Nephron progenitor cell (in vitro differentiated cells): ENCODE data around the gene TMUB1.

Experiments used
- DNase-seq: peaks from one replicate; pipeline ENCODE4 v3.0.0; 2021
- H3K27ac Mint-ChIP-seq: 2 replicates; pipeline ENCODE4 v1.8.0; 2021; ENCODE audit warnings: mild to moderate bottlenecking, moderate library complexity, mixed read lengths
- H3K27me3 Mint-ChIP-seq: 2 replicates; pipeline ENCODE4 v1.8.0; 2021; ENCODE audit warnings: mild to moderate bottlenecking, low read depth, mixed read lengths; ENCODE audit not compliant: poor library complexity
- H3K36me3 Mint-ChIP-seq: 2 replicates; pipeline ENCODE4 v1.8.0; 2021; ENCODE audit warnings: low read depth, mixed read lengths
- H3K4me1 Mint-ChIP-seq: 2 replicates; pipeline ENCODE4 v1.8.0; 2021; ENCODE audit warnings: mixed read lengths
- H3K4me3 Mint-ChIP-seq: 2 replicates; pipeline ENCODE4 v1.8.0; 2021; ENCODE audit warnings: mild to moderate bottlenecking, moderate library complexity, mixed read lengths
- H3K9me3 Mint-ChIP-seq: 2 replicates; pipeline ENCODE4 v1.8.0; 2021; ENCODE audit warnings: mild to moderate bottlenecking, moderate library complexity, mixed read lengths
- CTCF ChIP-seq: fragments of 200-600 bp; sonication (generic); IDR thresholded peaks from 2 replicates; pipeline ENCODE4 v1.5.0; 2021; ENCODE audit warnings: antibody characterized with exemption

TMUB1 gene

GRCh38 chr7:151083071-151083823 lies at the start of gene TMUB1:
Gene TMUB1 (minus strand): TSS chr7:151083493. CDS start chr7:151082563, 930 bp downstream.
- no peaks in the 10 kb centered on the region for H3K9me3 Mint-ChIP-seq
- H3K36me3 Mint-ChIP-seq = no peaks in the 10 kb centered on the region
- peak within 1 kb of the TSS; percentile 89 for H3K4me3 Mint-ChIP-seq
- TF ChIP-seq CTCF = no peak
- peaks cover 54% of the 10 kb centered on the region for H3K4me1 Mint-ChIP-seq
- H3K27me3 Mint-ChIP-seq = peaks cover 3% of the 10 kb centered on the region
- H3K27ac Mint-ChIP-seq = no peak within 1 kb of the TSS
- DNase-seq = peak; percentile 80

GRCh38 chr7:151132461-151133205 lies 49.3 kb upstream of the TMUB1 start:
- Mint-ChIP-seq H3K27ac (peak overlapping the region; percentile 57), H3K36me3 (peaks cover 70% of the 10 kb centered on the region), H3K9me3 (no peaks in the 10 kb centered on the region), H3K4me3 (no peak overlapping the region), H3K27me3 (peaks cover 49% of the 10 kb centered on the region), H3K4me1 (peaks cover 46% of the 10 kb centered on the region)
- no peak for DNase-seq
- TF ChIP-seq CTCF = no peak

- Mint-ChIP-seq H3K27ac (no peak overlapping the region), H3K9me3 (no peaks in the 10 kb centered on the region), H3K4me3 (peak overlapping the region; percentile 47), H3K27me3 (peaks cover 49% of the 10 kb centered on the region), H3K36me3 (peaks cover 73% of the 10 kb centered on the region), H3K4me1 (peaks cover 46% of the 10 kb centered on the region)
- TF ChIP-seq CTCF = no peak
- DNase-seq = no peak
These were observed 48.5 kb upstream of the TMUB1 start for GRCh38 chr7:151131592-151132293.

GRCh38 chr7:151131224-151131591 lies 47.9 kb upstream of the TMUB1 start:
- H3K9me3 Mint-ChIP-seq = no peaks in the 10 kb centered on the region
- H3K4me1 Mint-ChIP-seq = peaks cover 40% of the 10 kb centered on the region
- no peak for TF ChIP-seq CTCF
- no peak overlapping the region for H3K27ac Mint-ChIP-seq
- peaks cover 50% of the 10 kb centered on the region for H3K27me3 Mint-ChIP-seq
- H3K4me3 Mint-ChIP-seq = peak overlapping the region; percentile 47
- no peak for DNase-seq
- H3K36me3 Mint-ChIP-seq = peaks cover 68% of the 10 kb centered on the region

- Mint-ChIP-seq H3K4me1 (peaks cover 41% of the 10 kb centered on the region), H3K4me3 (no peak overlapping the region), H3K9me3 (no peaks in the 10 kb centered on the region), H3K27me3 (peaks cover 50% of the 10 kb centered on the region), H3K36me3 (peaks cover 66% of the 10 kb centered on the region), H3K27ac (no peak overlapping the region)
- TF ChIP-seq CTCF = no peak
- DNase-seq = no peak
These were observed 47.5 kb upstream of the TMUB1 start for GRCh38 chr7:151130741-151131157.
